IgD-negative memory B cell (primary cell): ENCODE measurements around the gene NUDT4B. TPM values are rescaled to one million over a fixed set of nuclear protein-coding genes. Genes with fewer than 3 reads are reported as not detected.
"Not testable (repeated sequence)": the region's sequence is repeated elsewhere in the genome, so short reads cannot be mapped to it uniquely, and the experiment has no call there.

Experiments used
- H3K27ac Mint-ChIP-seq, 3 donors: one replicate each; pipeline ENCODE4 v1.8.0; 2020 to 2022; ENCODE audit warnings: mild to moderate bottlenecking in 3 of 3, mixed read lengths in 3 of 3, moderate library complexity in 1 of 3
- H3K27me3 Mint-ChIP-seq: one replicate; pipeline ENCODE4 v1.8.0; 2021; ENCODE audit warnings: mixed read lengths
- H3K36me3 Mint-ChIP-seq: one replicate; pipeline ENCODE4 v1.8.0; 2020; ENCODE audit warnings: mild to moderate bottlenecking, mixed read lengths
- H3K4me1 Mint-ChIP-seq, 3 donors: one replicate each; pipeline ENCODE4 v1.8.0; 2020 to 2022; ENCODE audit warnings: mixed read lengths in 3 of 3, mild to moderate bottlenecking in 1 of 3
- H3K4me3 Mint-ChIP-seq, 4 donors: one replicate each; pipeline ENCODE4 v1.8.0; 2020 to 2022; ENCODE audit warnings: mild to moderate bottlenecking in 4 of 4, mixed read lengths in 4 of 4, moderate library complexity in 3 of 4
- H3K9me3 Mint-ChIP-seq, 3 donors: one replicate each; pipeline ENCODE4 v1.8.0; 2020 to 2021; ENCODE audit warnings: mixed read lengths in 3 of 3, mild to moderate bottlenecking in 1 of 3
- polyA plus RNA-seq: library from polyadenylated mRNA; unstranded; fragments of 300-500 nt; fragmentation: Illumina TruSeq; gene quantifications from one replicate; pipeline ENCODE4 v1.2.3, GENCODE V29; 2021

NUDT4B gene
- polyA plus RNA-seq, 1 donor from 2014 or later, result 5.8 TPM

DNA sequence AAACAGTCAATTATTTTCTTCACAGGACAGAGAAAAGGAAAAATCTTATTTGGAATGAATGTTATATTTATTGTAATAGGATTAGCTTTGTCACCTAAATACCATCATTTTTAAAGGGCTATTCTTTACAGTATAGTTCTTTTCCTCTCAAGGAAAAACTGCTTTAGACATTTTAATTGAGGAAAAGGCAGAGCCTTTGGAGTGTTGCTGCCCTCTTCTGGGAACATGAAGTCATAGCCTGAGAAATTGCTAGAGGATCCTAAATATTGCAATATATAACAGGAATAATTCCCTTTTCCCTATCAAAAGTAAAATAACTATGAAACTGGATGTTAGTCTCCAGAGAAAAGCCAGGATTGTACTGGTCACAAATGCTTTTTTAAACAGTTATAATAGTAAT is 12.8 kb downstream of the NUDT4B start:
- H3K27me3 Mint-ChIP-seq, H3K4me3 Mint-ChIP-seq, H3K9me3 Mint-ChIP-seq, H3K36me3 Mint-ChIP-seq, H3K27ac Mint-ChIP-seq, H3K4me1 Mint-ChIP-seq: not testable (repeated sequence)

DNA sequence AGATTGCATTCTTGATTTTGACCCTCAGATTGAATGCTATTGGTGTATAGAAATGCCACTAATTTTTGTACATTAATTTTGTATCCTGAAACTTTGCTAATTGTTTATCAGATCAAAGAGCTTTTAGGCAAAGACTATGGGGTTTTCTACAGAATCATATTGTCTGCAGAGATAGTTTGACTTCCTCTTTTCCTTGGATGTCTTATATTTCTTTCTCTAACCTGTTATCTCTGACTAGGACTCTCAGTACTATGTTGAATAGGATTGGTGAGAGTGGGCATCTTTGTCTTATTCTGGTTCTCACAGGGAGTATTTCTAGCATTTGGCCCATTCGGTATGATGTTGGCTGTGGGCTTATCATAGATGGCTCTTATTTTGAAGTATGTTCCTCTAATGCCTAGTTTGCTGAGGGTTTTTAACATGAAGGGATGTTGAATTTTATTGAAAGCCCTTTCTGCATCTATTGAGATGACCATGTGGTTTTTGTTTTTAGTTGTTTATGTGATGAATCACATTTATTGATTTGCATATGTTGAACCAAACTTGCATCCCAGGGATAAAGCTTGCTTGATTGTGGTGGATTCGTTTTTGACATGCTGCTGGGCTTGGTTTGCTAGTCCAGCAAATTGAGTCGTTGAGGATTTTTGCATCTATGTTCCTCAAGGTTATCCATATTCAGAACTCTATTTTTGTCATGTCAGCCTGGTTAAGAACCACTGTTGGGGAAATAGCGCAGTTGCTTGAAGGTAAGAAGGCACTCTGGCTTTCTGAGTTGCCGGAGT is 16.9 kb downstream of the NUDT4B start:
- not testable (repeated sequence) for H3K4me1 Mint-ChIP-seq, H3K9me3 Mint-ChIP-seq, H3K27me3 Mint-ChIP-seq, H3K4me3 Mint-ChIP-seq, H3K36me3 Mint-ChIP-seq, H3K27ac Mint-ChIP-seq

DNA sequence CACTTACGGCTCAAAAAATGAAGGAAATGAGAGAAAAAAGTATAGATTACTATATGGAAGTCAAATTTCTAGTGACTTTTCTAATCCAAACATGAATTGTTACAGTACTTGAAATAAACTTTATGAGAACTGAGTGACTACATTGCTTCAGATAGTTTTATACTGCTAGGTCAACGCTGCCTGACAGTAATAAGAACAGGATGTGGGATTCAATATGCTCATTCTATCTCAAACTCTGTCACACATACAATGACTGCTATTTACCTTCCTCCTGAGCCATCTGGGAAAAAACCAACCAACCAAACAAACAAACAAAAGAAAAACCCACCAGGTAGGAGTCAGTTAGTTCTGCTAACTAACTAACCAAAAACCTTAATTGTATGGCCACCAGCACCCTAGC is 20.0 kb downstream of the NUDT4B start:
- H3K4me1 Mint-ChIP-seq, H3K36me3 Mint-ChIP-seq, H3K9me3 Mint-ChIP-seq, H3K27ac Mint-ChIP-seq, H3K27me3 Mint-ChIP-seq, H3K4me3 Mint-ChIP-seq: not testable (repeated sequence)

DNA sequence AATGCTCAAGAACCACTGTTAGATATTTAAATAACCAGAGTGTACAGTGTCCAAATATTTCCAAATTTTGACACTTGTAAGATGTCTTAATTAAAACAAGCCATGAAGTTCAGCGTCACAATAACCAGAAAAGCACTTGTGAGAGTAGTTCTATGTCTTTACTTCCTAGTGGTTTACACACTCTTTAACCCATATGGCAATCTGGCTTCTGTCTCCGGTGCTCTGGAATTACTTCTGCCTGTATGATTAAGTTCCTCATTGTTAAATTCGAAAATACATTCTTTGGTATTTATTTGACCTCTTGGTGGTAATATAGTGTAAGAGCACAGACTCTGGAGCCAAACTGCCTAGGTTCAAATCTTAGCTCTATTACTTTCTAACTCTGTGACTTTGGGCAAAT is 20.9 kb downstream of the NUDT4B start:
- not testable (repeated sequence) for H3K36me3 Mint-ChIP-seq, H3K4me1 Mint-ChIP-seq, H3K4me3 Mint-ChIP-seq, H3K27ac Mint-ChIP-seq, H3K27me3 Mint-ChIP-seq, H3K9me3 Mint-ChIP-seq

DNA sequence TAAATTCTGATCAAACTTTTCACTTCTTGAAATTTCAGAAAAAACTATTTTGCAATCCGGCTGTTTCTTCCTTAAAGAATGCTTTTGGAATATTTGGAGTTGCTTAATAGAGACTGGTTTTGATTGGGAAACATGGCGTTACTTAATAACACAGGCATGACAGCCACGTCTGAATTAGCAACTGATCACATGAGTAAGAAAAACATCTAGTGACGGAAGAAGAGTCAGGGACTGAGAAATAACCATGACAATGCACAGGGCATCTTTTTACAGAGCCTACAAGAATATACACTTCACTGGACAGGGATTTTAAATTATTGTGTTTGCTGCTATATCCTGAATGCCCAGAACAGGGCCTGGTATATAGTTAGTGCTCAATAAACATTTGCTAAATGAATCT is 25.1 kb downstream of the NUDT4B start:
- not testable (repeated sequence) for H3K9me3 Mint-ChIP-seq, H3K27me3 Mint-ChIP-seq, H3K4me3 Mint-ChIP-seq, H3K27ac Mint-ChIP-seq, H3K36me3 Mint-ChIP-seq, H3K4me1 Mint-ChIP-seq

DNA sequence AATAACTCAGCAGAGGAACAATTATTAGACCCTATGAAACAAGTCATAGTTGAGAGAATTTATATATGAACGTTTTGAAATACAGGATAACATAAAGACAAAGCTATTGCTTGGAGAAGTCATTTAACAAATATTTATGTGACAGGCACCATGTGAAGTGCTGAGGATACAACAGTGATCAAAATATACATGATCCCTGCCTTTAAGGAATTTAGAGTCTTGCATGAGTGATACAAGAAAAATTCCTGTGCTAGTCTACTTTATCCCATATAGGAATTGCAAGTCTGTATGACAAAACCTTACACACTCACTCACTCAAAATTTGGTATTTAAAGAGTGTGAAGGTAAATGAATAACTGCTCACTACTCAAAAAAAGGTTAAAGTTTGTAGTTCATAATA is 25.5 kb downstream of the NUDT4B start:
- H3K9me3 Mint-ChIP-seq, H3K4me3 Mint-ChIP-seq, H3K36me3 Mint-ChIP-seq, H3K27me3 Mint-ChIP-seq, H3K27ac Mint-ChIP-seq, H3K4me1 Mint-ChIP-seq: not testable (repeated sequence)

DNA sequence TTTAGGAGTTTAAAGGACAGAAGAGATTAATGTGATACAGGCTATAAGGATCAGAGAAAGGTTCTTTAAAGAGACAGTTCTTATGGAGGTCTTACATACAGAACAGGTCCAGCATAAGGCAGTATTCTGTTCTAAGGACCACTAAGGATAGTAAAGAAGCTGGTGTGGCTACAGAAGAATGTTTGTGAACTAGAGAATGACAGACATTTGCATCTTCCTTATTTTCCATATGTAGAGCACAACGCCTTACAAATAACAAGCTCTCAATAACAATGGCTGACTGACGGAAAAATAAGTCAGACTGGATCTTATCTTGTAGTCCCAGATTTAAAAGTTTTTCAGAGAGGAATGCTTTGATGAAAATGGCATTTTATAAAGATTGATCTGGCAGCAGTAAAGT is 26.7 kb downstream of the NUDT4B start:
- not testable (repeated sequence) for H3K4me1 Mint-ChIP-seq, H3K9me3 Mint-ChIP-seq, H3K27ac Mint-ChIP-seq, H3K27me3 Mint-ChIP-seq, H3K36me3 Mint-ChIP-seq, H3K4me3 Mint-ChIP-seq

DNA sequence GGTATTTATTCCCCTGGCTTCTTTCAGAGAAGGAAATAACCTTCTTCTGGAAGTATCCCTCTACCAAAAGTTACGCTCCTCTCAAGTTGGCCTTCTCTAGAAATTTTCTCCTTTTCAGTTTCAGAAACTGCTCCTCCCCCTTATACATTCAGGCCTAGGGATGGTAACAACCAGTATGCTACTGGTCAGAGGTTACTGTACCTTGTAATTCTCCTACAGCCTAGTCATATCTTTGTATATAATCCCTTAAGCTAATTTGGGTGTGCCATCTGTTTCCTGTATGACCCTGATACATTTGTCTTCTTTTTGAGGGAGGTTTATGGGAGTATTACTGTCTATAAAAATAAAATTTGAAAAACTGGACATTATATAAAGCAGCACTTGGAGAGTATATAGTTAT is 29.1 kb downstream of the NUDT4B start:
- not testable (repeated sequence) for H3K4me1 Mint-ChIP-seq, H3K9me3 Mint-ChIP-seq, H3K27ac Mint-ChIP-seq, H3K4me3 Mint-ChIP-seq, H3K36me3 Mint-ChIP-seq, H3K27me3 Mint-ChIP-seq

DNA sequence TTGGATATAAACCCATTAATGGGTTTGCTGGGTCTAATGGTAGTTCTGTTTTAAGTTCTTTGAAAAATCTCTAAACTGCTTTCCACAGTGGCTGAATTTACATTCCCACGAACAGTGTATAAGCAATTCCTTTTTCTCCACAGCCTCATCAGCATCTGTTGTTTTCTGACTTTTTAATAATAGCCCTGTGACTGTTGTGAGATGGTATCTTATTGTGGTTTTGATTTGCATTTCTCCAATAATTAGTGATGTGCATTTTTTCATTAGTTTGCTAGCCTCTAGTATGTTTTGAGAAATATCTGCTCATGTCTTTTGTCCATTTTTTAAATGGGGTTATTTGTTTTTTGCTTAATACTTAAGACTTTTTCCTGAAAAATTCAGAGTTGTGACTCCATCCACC is 31.8 kb downstream of the NUDT4B start:
- not testable (repeated sequence) for H3K4me3 Mint-ChIP-seq, H3K4me1 Mint-ChIP-seq, H3K36me3 Mint-ChIP-seq, H3K9me3 Mint-ChIP-seq, H3K27ac Mint-ChIP-seq, H3K27me3 Mint-ChIP-seq

DNA sequence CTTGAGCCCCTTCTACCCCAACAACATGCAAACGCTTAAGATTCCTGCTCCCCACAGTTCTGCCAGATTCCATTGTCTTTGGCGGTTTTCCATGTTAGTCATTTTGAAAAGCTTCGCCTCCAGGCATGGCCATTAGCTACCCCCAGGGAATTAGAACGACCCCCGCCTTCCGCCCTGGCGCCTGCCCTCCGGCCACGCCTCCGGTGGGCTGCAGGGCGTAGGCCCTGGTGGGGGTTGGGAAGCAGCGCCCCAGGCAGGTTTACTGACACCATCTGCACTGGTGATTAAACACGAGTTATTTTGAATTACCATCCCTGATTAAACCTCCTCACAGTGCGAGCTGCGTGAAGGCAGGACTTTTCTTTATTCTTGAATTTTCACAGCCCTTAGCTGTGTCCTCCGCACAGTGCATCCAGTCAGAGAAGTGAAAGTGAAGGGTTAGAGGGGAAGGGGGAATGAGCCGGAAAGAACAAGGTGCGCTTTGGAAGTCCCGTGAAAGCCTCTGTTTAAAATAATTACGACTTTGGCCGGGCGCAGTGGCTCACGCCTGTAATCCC is 43.0 kb downstream of the NUDT4B start:
- not testable (repeated sequence) for H3K4me1 Mint-ChIP-seq, H3K27ac Mint-ChIP-seq, H3K9me3 Mint-ChIP-seq, H3K27me3 Mint-ChIP-seq, H3K4me3 Mint-ChIP-seq, H3K36me3 Mint-ChIP-seq

DNA sequence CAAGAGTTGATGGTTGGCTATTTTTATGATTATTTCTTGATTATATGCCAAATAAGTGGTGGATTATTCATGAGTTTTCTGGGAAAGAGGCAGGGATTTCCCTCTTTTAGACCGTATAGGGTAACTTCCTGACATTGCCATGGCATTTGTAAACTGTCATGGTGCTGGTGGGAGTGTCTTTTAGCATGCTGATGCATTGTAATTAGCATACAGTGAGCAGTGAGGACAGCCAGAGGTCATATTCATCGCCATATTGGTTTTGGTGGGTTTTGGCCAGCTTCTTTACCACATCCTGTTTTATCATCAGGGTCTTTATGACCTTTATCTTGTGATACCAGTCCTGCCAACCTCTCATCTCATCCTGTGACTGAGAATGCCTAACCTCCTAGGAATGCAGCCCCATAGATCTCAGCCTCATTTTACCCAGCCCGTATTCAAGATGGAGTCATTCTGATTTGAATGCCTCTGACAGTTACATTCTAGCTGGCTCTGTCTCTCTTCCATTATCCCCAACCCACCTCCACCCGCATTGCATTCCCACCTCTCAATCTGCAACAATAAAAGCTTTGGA is 45.3 kb downstream of the NUDT4B start:
- not testable (repeated sequence) for H3K27me3 Mint-ChIP-seq, H3K36me3 Mint-ChIP-seq, H3K9me3 Mint-ChIP-seq, H3K4me3 Mint-ChIP-seq, H3K27ac Mint-ChIP-seq, H3K4me1 Mint-ChIP-seq

Other genes starting within 250 kb of the NUDT4B start
- 30.1 TPM for gene NBPF14, start 152.8 kb upstream of the NUDT4B start, polyA plus RNA-seq
- gene PDE4DIP, start 95.7 kb downstream of the NUDT4B start, polyA plus RNA-seq, result 44.1 TPM